Measurements from ENCODE around the gene PLEK2.

Gene PLEK2

DNA sequence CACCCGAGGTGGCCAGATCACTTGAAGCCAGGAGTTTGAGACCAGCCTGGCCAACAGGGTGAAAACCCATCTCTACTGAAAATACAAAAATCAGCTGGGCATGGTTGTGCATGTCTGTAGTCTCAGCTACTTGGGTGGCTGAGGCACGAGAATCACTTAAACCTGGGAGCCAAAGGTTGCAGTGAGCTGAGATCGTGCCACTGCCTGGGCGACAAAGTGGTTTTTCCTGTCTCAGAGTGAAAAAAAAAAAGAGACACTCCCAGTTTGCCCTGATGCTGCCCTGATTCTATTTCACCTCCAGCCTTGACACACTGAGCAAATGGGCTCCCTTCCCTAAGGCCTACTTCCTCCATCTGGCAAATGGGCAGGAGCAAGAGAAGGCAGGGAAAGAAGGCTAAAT lies 28.5 kb upstream of the PLEK2 start:
- Mint-ChIP-seq H3K36me3 (no peaks in the 10 kb centered on the region), H3K27ac (no peak overlapping the region), H3K27me3 (peaks cover 7% of the 10 kb centered on the region), H3K9me3 (no peaks in the 10 kb centered on the region), H3K4me3 (no peak overlapping the region), H3K4me1 (no peaks in the 10 kb centered on the region)
- ATAC-seq (ENCODE audit: low read depth) (no peak), DNase-seq (ENCODE audit: low spot score in 2 of 2) (no peak)

DNA sequence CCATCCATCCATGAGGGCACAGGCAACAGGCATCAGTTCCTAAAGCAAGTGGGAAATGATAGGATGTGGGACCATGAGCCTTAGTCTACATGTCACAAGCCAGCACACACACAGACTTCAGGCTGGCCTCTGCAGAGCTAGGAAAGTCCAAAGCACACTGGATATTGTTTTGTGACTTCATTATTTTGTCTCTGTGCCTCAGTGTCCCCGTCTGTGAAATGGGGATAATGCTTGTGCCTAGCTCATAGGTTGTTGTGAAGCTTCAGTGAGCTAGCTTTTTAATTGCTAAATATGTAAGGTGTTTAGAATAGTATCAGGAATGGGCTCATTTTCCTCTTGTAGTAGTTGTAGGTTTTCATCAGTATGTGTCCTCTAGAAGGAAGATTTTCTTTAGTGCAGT lies 27.0 kb upstream of the PLEK2 start:
- Mint-ChIP-seq H3K36me3 (no peaks in the 10 kb centered on the region), H3K27me3 (peaks cover 5% of the 10 kb centered on the region), H3K27ac (no peak overlapping the region), H3K4me3 (no peak overlapping the region), H3K4me1 (no peaks in the 10 kb centered on the region), H3K9me3 (no peaks in the 10 kb centered on the region)
- ATAC-seq (ENCODE audit: low read depth) (no peak), DNase-seq (ENCODE audit: low spot score in 2 of 2) (no peak)

GRCh38 chr14:67436006-67436866 lies 24.3 kb upstream of the PLEK2 start:
- ATAC-seq (ENCODE audit: low read depth) (no peak), DNase-seq (ENCODE audit: low spot score in 2 of 2) (no peak)
- no peaks in the 10 kb centered on the region for H3K36me3 Mint-ChIP-seq
- H3K4me1 Mint-ChIP-seq: no peaks in the 10 kb centered on the region
- no peaks in the 10 kb centered on the region for H3K9me3 Mint-ChIP-seq
- H3K27me3 Mint-ChIP-seq: peaks cover 6% of the 10 kb centered on the region
- H3K4me3 Mint-ChIP-seq: no peak overlapping the region
- no peak overlapping the region for H3K27ac Mint-ChIP-seq

- H3K27me3 Mint-ChIP-seq: peaks cover 6% of the 10 kb centered on the region
- no peaks in the 10 kb centered on the region for H3K36me3 Mint-ChIP-seq
- H3K27ac Mint-ChIP-seq: no peak overlapping the region
- no peak for DNase-seq (ENCODE audit: low spot score in 2 of 2)
- ATAC-seq (ENCODE audit: low read depth): no peak
- H3K4me3 Mint-ChIP-seq: no peak overlapping the region
- no peaks in the 10 kb centered on the region for H3K9me3 Mint-ChIP-seq
- H3K4me1 Mint-ChIP-seq: no peaks in the 10 kb centered on the region
Observed at GRCh38 chr14:67435603-67436002, 23.6 kb upstream of the PLEK2 start.

GRCh38 chr14:67432050-67432564 lies 20.1 kb upstream of the PLEK2 start:
- H3K4me3 Mint-ChIP-seq: no peak overlapping the region
- no peaks in the 10 kb centered on the region for H3K9me3 Mint-ChIP-seq
- peaks cover 7% of the 10 kb centered on the region for H3K27me3 Mint-ChIP-seq
- no peak overlapping the region for H3K27ac Mint-ChIP-seq
- ATAC-seq (ENCODE audit: low read depth) (no peak), DNase-seq (ENCODE audit: low spot score in 2 of 2) (no peak)
- H3K36me3 Mint-ChIP-seq: no peaks in the 10 kb centered on the region
- no peaks in the 10 kb centered on the region for H3K4me1 Mint-ChIP-seq

DNA sequence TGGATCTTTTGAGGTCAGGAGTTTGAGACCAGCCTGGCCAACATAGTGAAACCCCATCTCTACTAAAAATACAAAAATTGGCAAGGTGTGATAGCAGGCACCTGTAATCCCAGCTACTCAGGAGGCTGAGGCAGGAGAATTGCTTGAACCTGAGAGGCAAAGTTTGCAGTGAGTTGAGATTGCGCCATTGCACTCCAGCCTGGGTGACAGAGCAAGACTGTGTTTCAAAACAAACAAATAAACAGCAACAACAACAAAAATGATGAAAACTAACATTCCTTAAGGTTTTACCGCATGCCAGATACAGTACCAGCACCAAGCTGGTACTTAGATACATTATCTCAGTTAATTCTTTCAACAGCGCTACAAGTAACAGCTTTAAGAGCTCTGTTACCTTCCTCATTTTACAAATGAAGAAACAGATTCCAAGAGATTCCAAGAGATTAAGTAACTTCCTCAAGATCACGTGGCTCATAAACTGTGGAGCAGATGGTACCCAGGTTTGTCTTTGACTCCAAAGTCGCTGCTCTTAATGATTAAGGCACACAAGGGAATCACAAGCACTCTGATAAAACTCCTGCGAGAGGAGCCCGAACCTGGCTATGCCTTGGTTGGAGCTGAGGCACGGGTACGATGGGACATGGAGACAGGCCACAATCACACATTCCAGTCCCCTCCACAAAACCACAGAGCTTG lies 17.7 kb upstream of the PLEK2 start:
- Mint-ChIP-seq H3K36me3 (no peaks in the 10 kb centered on the region), H3K27ac (no peak overlapping the region), H3K4me3 (no peak overlapping the region), H3K9me3 (no peaks in the 10 kb centered on the region), H3K27me3 (peaks cover 12% of the 10 kb centered on the region), H3K4me1 (no peaks in the 10 kb centered on the region)
- DNase-seq (ENCODE audit: low spot score in 2 of 2): no peak
- no peak for ATAC-seq (ENCODE audit: low read depth)

DNA sequence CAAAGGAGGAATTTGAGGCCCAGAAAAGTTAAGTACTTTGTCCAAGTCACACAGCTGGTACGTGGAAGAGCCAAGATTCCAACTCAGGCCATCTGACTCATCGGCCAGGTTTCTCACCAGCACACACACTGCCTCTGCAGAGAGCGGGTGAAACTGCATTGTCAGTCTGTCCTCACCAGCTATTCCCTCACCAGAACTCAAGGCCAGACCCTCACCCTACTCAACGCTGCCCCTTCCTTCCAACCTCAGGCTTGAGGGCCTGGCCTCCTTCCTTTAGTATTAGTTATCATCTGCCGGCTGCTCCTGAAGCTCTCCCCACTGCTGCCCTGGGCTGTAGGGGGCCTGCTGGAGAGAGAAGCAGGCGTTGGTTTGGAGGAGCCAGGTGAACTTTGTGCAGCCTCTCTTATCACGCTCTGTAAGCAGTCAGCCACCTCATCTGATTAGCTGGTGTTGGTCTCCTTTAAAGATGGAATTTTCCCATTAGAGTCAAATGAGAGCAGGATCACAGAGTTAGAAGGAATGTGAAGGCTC lies 16.6 kb upstream of the PLEK2 start:
- Mint-ChIP-seq H3K27ac (no peak overlapping the region), H3K9me3 (no peaks in the 10 kb centered on the region), H3K27me3 (peaks cover 12% of the 10 kb centered on the region), H3K4me1 (no peaks in the 10 kb centered on the region), H3K4me3 (no peak overlapping the region), H3K36me3 (no peaks in the 10 kb centered on the region)
- ATAC-seq (ENCODE audit: low read depth): no peak
- no peak for DNase-seq (ENCODE audit: low spot score in 2 of 2)

DNA sequence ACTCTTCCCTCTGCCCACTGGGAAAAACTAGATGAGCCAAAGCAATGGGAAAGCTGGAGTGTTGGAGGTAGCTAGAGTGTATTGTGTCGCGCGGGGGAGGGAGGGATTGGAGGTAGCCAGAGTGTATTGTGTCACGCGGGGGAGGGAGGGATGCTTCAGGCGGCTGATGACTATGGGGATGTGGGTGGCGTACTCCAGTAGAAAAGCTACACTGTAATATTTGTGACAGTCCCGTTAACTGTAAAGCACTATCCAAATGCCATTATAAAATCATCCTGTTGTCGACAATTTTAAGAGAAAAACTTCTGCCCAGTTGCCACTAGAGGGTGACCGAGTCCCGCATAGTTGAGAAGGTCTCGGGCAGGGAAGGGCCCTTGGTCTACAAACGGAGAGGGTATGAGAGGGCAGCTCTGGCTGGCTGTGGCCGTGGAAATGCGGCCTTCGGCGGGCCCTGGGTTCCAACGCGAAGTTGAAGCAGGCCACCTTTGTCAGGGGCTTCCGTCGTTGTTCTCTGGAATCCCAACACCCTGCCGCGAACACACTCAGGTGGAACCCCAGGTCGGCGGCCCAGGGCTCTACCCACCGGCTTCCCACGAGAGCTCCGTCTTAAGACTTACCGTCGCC lies 15.1 kb upstream of the PLEK2 start:
- peaks cover 10% of the 10 kb centered on the region for H3K27me3 Mint-ChIP-seq
- peak; percentile 65 to 73 for DNase-seq (ENCODE audit: low spot score in 2 of 2)
- peaks cover 3% of the 10 kb centered on the region for H3K4me1 Mint-ChIP-seq
- no peak overlapping the region for H3K27ac Mint-ChIP-seq
- H3K9me3 Mint-ChIP-seq: no peaks in the 10 kb centered on the region
- no peak overlapping the region for H3K4me3 Mint-ChIP-seq
- H3K36me3 Mint-ChIP-seq: no peaks in the 10 kb centered on the region
- ATAC-seq (ENCODE audit: low read depth): peak; percentile 93

DNA sequence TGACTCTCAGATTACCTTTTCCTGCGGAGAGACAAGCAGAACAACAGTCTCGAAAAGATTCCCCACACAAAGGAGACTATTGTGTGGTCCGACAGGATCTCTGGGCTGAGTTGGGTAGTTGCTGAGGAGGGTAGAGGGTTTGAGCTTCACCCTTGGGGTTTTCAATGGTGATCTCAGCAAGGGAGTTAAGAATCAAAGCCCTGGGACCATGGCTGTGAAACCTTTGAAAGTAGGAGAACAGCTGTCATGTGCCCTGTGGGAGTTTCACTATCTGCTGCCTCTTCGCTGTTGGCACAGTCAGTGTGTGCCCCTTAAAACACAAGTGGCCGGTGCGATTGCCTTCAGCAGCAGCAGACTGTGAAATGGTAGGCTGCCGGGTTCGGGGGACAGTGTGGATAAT lies 14.2 kb upstream of the PLEK2 start:
- H3K36me3 Mint-ChIP-seq: no peaks in the 10 kb centered on the region
- DNase-seq (ENCODE audit: low spot score in 2 of 2) (no peak), ATAC-seq (ENCODE audit: low read depth) (no peak)
- peaks cover 3% of the 10 kb centered on the region for H3K4me1 Mint-ChIP-seq
- H3K27ac Mint-ChIP-seq: no peak overlapping the region
- no peak overlapping the region for H3K4me3 Mint-ChIP-seq
- no peaks in the 10 kb centered on the region for H3K9me3 Mint-ChIP-seq
- H3K27me3 Mint-ChIP-seq: peaks cover 10% of the 10 kb centered on the region

DNA sequence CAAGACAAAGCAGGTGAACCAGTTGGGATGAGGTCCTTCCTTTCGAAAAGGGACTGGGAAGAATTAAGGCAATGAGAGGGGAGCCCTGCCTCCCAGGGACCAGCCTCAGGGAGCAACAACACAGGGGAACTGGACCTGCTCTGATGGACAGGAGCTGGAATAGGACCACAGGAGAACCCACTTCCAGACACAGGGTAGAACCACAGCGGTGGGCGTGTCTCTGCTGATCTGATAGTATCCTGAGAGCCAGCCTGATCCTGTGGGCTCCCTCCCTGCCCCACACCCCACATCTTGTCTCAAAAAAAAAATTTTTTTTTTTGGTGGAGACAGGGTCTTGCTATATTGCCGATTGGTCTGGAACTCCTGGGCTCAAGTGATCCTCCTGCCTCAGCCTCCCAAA lies 13.6 kb upstream of the PLEK2 start:
- Mint-ChIP-seq H3K36me3 (no peaks in the 10 kb centered on the region), H3K4me3 (no peak overlapping the region), H3K4me1 (peaks cover 3% of the 10 kb centered on the region), H3K9me3 (no peaks in the 10 kb centered on the region), H3K27ac (no peak overlapping the region), H3K27me3 (peaks cover 10% of the 10 kb centered on the region)
- ATAC-seq (ENCODE audit: low read depth): no peak
- no peak for DNase-seq (ENCODE audit: low spot score in 2 of 2)

- H3K9me3 Mint-ChIP-seq: no peaks in the 10 kb centered on the region
- no peaks in the 10 kb centered on the region for H3K36me3 Mint-ChIP-seq
- peaks cover 3% of the 10 kb centered on the region for H3K4me1 Mint-ChIP-seq
- H3K27ac Mint-ChIP-seq: no peak overlapping the region
- ATAC-seq (ENCODE audit: low read depth) (no peak), DNase-seq (ENCODE audit: low spot score in 2 of 2) (no peak)
- peaks cover 10% of the 10 kb centered on the region for H3K27me3 Mint-ChIP-seq
- no peak overlapping the region for H3K4me3 Mint-ChIP-seq
Observed at GRCh38 chr14:67424539-67424938, 12.6 kb upstream of the PLEK2 start.

GRCh38 chr14:67423424-67423823 lies 11.5 kb upstream of the PLEK2 start:
- no peak for DNase-seq (ENCODE audit: low spot score in 2 of 2)
- H3K9me3 Mint-ChIP-seq: no peaks in the 10 kb centered on the region
- H3K27me3 Mint-ChIP-seq: peaks cover 8% of the 10 kb centered on the region
- H3K4me3 Mint-ChIP-seq: no peak overlapping the region
- H3K36me3 Mint-ChIP-seq: no peaks in the 10 kb centered on the region
- peaks cover 3% of the 10 kb centered on the region for H3K4me1 Mint-ChIP-seq
- no peak overlapping the region for H3K27ac Mint-ChIP-seq
- no peak for ATAC-seq (ENCODE audit: low read depth)

- DNase-seq (ENCODE audit: low spot score in 2 of 2) (no peak), ATAC-seq (ENCODE audit: low read depth) (no peak)
- peaks cover 7% of the 10 kb centered on the region for H3K27me3 Mint-ChIP-seq
- no peaks in the 10 kb centered on the region for H3K9me3 Mint-ChIP-seq
- no peaks in the 10 kb centered on the region for H3K36me3 Mint-ChIP-seq
- H3K27ac Mint-ChIP-seq: no peak overlapping the region
- peaks cover 4% of the 10 kb centered on the region for H3K4me1 Mint-ChIP-seq
- no peak overlapping the region for H3K4me3 Mint-ChIP-seq
Observed at GRCh38 chr14:67421356-67422224, 9.6 kb upstream of the PLEK2 start.

All from memory B cell (primary cell).